ENCODE measurements around the gene BOLL. TPM values are rescaled to one million over a fixed set of nuclear protein-coding genes. Genes with fewer than 3 reads are reported as not detected.
A peak's percentile ranks its signal among the peaks of the same experiment; 100 is the strongest.
"Not testable (repeated sequence)": the region's sequence is repeated elsewhere in the genome, so short reads cannot be mapped to it uniquely, and the experiment has no call there.

Gene BOLL
- total RNA-seq, 1 experiment from 2014 or later = not detected

DNA sequence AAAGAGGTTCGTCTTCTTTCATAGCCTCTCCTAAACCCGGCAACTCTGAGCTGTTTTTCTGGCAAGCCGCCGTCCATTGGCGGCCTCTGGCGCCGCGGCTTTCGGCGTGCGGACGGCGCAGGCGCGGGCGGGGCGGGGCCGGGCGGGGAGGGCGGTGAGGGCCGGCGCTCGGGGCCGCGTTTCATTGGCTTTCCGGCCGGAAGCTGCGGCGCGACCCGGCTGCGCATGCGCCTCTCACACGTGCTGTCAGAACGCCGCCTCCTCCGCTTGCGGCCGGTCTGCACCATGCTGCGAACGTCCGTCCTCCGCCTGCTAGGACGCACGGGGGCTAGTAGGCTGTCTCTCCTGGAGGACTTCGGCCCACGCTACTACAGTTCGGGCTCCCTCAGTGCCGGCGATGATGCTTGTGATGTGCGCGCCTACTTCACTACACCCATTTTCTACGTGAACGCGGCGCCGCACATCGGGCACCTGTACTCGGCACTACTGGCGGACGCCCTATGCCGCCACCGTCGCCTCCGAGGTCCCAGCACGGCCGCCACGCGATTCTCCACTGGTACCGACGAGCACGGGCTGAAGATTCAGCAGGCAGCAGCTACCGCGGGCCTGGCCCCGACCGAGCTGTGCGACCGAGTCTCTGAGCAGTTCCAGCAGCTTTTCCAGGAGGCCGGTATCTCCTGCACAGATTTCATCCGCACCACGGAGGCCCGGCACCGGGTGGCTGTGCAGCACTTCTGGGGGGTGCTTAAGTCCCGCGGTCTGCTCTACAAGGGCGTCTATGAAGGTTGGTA is 79.8 kb downstream of the BOLL start, which contains the start of gene MARS2:
MARS2 (plus strand) TSS at position 249 of the 791 bp plus-strand sequence; CDS start at position 286, 37 bp downstream.
- intact Hi-C loops (cut with micrococcal nuclease; ENCODE audit: unreplicated experiment) = loop anchor here (5.0 kb wide), 2 partner anchors 203 to 592 kb away; partner anchors contain the start of gene HSPE1
- H3K4me1 ChIP-seq (ENCODE audit: insufficient read depth, low read length, poor library complexity, severe bottlenecking) = peaks cover 7% of the 10 kb centered on the region
- H3K9me3 ChIP-seq (ENCODE audit: low read depth, low read length, poor library complexity, severe bottlenecking) = no peaks in the 10 kb centered on the region
- ChIA-PET POLR2A (ENCODE audit: low non-redundant PET) (interaction anchor here (0.6 kb wide), 1 partner anchor 702 kb away, joined by 3 read pairs; no protein-coding TSS in a partner anchor), CTCF (interaction anchor here (0.6 to 0.7 kb wide), 2 partner anchors 29 to 216 kb away, joined by 3 to 5 read pairs; no protein-coding TSS in a partner anchor)
- peak within 1 kb of the TSS; percentile 95 for H3K4me3 ChIP-seq (ENCODE audit: low read depth, low read length, poor library complexity, severe bottlenecking)
- no peaks in the 10 kb centered on the region for H3K36me3 ChIP-seq (ENCODE audit: insufficient read depth, low read length, poor library complexity, severe bottlenecking)
- DNase-seq (ENCODE audit: low spot score) = peak; percentile 95
- peak within 1 kb of the TSS; percentile 87 for H3K27ac ChIP-seq (ENCODE audit: low read depth, low read length, poor library complexity, severe bottlenecking)
- no TSS peak for BruUV-seq (replicated peaks)
- H3K27me3 ChIP-seq (replicated peaks; ENCODE audit: insufficient read depth, low read depth, low read length, poor library complexity) = no peaks in the 10 kb centered on the region
- TF ChIP-seq, protein P1, sequence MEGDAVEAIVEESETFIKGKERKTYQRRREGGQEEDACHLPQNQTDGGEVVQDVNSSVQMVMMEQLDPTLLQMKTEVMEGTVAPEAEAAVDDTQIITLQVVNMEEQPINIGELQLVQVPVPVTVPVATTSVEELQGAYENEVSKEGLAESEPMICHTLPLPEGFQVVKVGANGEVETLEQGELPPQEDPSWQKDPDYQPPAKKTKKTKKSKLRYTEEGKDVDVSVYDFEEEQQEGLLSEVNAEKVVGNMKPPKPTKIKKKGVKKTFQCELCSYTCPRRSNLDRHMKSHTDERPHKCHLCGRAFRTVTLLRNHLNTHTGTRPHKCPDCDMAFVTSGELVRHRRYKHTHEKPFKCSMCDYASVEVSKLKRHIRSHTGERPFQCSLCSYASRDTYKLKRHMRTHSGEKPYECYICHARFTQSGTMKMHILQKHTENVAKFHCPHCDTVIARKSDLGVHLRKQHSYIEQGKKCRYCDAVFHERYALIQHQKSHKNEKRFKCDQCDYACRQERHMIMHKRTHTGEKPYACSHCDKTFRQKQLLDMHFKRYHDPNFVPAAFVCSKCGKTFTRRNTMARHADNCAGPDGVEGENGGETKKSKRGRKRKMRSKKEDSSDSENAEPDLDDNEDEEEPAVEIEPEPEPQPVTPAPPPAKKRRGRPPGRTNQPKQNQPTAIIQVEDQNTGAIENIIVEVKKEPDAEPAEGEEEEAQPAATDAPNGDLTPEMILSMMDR (conservative IDR thresholded peaks at IDR 0.05; ENCODE audit: low read depth, low read length) = no peak
- no peak for TF ChIP-seq EZH2 (IDR thresholded peaks at IDR 0.05; ENCODE audit: borderline replicate concordance, low read depth, low read length, poor library complexity, severe bottlenecking)

DNA sequence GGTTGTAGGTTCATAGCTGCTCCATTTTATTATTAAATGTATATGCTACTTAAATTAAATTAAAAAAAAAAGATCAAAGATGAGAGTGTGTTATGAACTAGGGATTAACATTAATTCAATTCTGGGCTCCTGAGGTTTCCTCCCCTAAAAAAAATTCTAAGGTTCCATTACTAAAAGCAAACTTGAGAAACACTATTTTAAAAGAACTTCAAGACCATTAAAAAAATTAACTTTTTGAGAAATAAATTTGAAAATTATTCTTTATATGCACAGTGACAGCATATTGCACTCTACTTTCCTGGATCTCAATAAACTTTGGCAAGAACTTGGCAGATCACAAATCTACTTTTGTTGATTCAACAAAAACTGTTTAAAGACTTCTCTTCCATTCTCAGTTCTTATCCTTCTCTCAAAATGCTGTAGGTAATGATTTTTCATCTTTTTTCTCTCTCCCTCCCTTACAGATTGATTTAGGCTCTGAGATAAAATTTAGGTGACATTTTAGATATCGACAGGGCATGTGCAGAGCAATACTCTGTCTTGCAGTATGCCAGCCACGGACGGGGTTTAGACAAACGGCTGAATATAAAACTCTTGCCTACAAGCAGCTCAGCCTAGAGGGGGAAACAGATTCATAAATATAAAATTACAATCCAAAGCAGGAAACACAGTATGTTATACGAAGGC is 80.5 kb downstream of the BOLL start:
- Histone ChIP-seq H3K9me3 (ENCODE audit: low read depth, low read length, poor library complexity, severe bottlenecking) (no peaks in the 10 kb centered on the region), H3K4me3 (ENCODE audit: low read depth, low read length, poor library complexity, severe bottlenecking) (peak overlapping the region; percentile 95), H3K4me1 (ENCODE audit: insufficient read depth, low read length, poor library complexity, severe bottlenecking) (peaks cover 7% of the 10 kb centered on the region), H3K36me3 (ENCODE audit: insufficient read depth, low read length, poor library complexity, severe bottlenecking) (no peaks in the 10 kb centered on the region), H3K27ac (ENCODE audit: low read depth, low read length, poor library complexity, severe bottlenecking) (peak overlapping the region; percentile 87), H3K27me3 (replicated peaks; ENCODE audit: insufficient read depth, low read depth, low read length, poor library complexity) (no peaks in the 10 kb centered on the region)
- BruUV-seq (replicated peaks) = TSS peak; percentile 99
- intact Hi-C loops (cut with micrococcal nuclease; ENCODE audit: unreplicated experiment) = loop anchor here (5.0 kb wide), 2 partner anchors 202 to 593 kb away; partner anchors contain the start of gene HSPE1
- no peak for TF ChIP-seq EZH2 (IDR thresholded peaks at IDR 0.05; ENCODE audit: borderline replicate concordance, low read depth, low read length, poor library complexity, severe bottlenecking)
- TF ChIP-seq, protein P1 (conservative IDR thresholded peaks at IDR 0.05; ENCODE audit: low read depth, low read length) = no peak
- no peak for DNase-seq (ENCODE audit: low spot score)
- ChIA-PET POLR2A (ENCODE audit: low non-redundant PET) (no interaction called here), CTCF (interaction anchor here (0.6 to 0.7 kb wide), 2 partner anchors 28 to 215 kb away, joined by 3 to 5 read pairs; no protein-coding TSS in a partner anchor)

DNA sequence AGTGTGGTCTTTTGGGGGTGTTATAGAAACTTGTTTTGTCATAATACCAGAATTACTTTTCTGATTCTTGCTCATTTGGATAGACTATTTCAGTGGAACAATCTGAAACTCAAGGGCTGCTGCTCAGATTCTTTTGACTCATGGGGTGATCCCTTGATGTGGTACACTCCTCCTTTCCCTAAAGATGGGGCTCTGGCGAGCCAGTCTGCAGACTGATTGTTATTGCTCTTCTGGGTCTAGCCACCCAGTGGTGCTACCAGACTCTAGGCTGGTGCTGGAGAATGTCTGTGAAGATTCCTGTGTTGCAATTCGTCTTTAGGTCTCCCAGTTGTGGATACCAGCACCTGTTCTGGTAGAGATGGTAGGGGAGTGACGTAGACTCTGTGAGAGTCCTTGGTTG is 84.2 kb downstream of the BOLL start:
- no peaks in the 10 kb centered on the region for H3K4me1 ChIP-seq (ENCODE audit: insufficient read depth, low read length, poor library complexity, severe bottlenecking)
- no peaks in the 10 kb centered on the region for H3K27me3 ChIP-seq (replicated peaks; ENCODE audit: insufficient read depth, low read depth, low read length, poor library complexity)
- DNase-seq (ENCODE audit: low spot score) = no peak
- no TSS peak for BruUV-seq (replicated peaks)
- H3K27ac ChIP-seq (ENCODE audit: low read depth, low read length, poor library complexity, severe bottlenecking) = no peak overlapping the region
- intact Hi-C loops (cut with micrococcal nuclease; ENCODE audit: unreplicated experiment) = no loop called here
- H3K36me3 ChIP-seq (ENCODE audit: insufficient read depth, low read length, poor library complexity, severe bottlenecking) = no peaks in the 10 kb centered on the region
- POLR2A ChIA-PET (ENCODE audit: low non-redundant PET) = no interaction called here
- H3K4me3 ChIP-seq (ENCODE audit: low read depth, low read length, poor library complexity, severe bottlenecking) = no peak overlapping the region
- no peak for TF ChIP-seq EZH2 (IDR thresholded peaks at IDR 0.05; ENCODE audit: borderline replicate concordance, low read depth, low read length, poor library complexity, severe bottlenecking)
- TF ChIP-seq, protein P1 (conservative IDR thresholded peaks at IDR 0.05; ENCODE audit: low read depth, low read length) = no peak
- CTCF ChIA-PET = no interaction called here
- no peaks in the 10 kb centered on the region for H3K9me3 ChIP-seq (ENCODE audit: low read depth, low read length, poor library complexity, severe bottlenecking)

DNA sequence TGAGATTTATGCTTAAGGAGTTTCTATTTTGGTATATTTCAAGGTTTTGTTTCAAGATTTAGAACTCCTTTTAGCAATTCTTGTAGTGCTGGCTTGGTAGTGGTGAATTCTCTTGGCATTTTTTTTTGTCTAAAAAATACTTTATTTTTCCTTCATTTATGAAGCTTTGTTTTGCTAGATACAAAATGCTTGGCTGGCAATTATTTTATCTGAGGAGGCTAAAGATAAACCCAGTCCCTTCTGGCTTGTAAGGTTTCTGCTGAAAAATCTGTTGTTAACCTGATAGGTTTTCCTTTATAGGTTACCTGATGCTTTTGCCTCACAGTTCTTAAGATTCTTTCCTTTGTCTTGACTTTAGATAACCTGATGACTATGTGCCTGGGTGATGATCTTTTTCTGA is 85.4 kb downstream of the BOLL start:
- H3K4me3 ChIP-seq (ENCODE audit: low read depth, low read length, poor library complexity, severe bottlenecking); H3K9me3 ChIP-seq (ENCODE audit: low read depth, low read length, poor library complexity, severe bottlenecking); H3K4me1 ChIP-seq (ENCODE audit: insufficient read depth, low read length, poor library complexity, severe bottlenecking); BruUV-seq (replicated peaks); H3K36me3 ChIP-seq (ENCODE audit: insufficient read depth, low read length, poor library complexity, severe bottlenecking); H3K27ac ChIP-seq (ENCODE audit: low read depth, low read length, poor library complexity, severe bottlenecking); DNase-seq (ENCODE audit: low spot score); CTCF ChIA-PET; POLR2A ChIA-PET (ENCODE audit: low non-redundant PET); H3K27me3 ChIP-seq (replicated peaks; ENCODE audit: insufficient read depth, low read depth, low read length, poor library complexity); intact Hi-C loops (cut with micrococcal nuclease; ENCODE audit: unreplicated experiment): not testable (repeated sequence)

DNA sequence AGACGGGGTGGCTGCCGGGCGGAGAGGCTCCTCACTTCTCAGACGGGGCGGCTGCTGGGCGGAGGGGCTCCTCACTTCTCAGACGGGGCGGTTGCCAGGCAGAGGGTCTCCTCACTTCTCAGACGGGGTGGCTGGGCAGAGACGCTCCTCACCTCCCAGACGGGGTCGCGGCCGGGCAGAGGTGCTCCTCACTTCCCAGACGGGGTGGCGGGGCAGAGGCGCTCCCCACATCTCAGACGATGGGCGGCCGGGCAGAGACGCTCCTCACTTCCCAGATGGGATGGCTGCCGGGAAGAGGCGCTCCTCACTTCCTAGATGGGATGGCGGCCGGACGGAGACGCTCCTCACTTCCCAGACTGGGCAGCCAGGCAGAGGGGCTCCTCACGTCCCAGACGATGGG is 88.5 kb downstream of the BOLL start:
- H3K4me3 ChIP-seq (ENCODE audit: low read depth, low read length, poor library complexity, severe bottlenecking); H3K4me1 ChIP-seq (ENCODE audit: insufficient read depth, low read length, poor library complexity, severe bottlenecking); H3K9me3 ChIP-seq (ENCODE audit: low read depth, low read length, poor library complexity, severe bottlenecking); BruUV-seq (replicated peaks); H3K27ac ChIP-seq (ENCODE audit: low read depth, low read length, poor library complexity, severe bottlenecking); H3K27me3 ChIP-seq (replicated peaks; ENCODE audit: insufficient read depth, low read depth, low read length, poor library complexity); intact Hi-C loops (cut with micrococcal nuclease; ENCODE audit: unreplicated experiment); POLR2A ChIA-PET (ENCODE audit: low non-redundant PET); DNase-seq (ENCODE audit: low spot score); CTCF ChIA-PET; H3K36me3 ChIP-seq (ENCODE audit: insufficient read depth, low read length, poor library complexity, severe bottlenecking): not testable (repeated sequence)

Measured in A673 (cell line).